HG02840 (cell line): ENCODE results near the gene PDE1A.
"Not testable (repeated sequence)": the region's sequence is repeated elsewhere in the genome, so short reads cannot be mapped to it uniquely, and the experiment has no call there.

Experiments
- ATAC-seq: cut with Tn5 transposase; IDR thresholded peaks from one replicate; pipeline ENCODE4 v1.9.1; 2021; ENCODE audit warnings: mild to moderate bottlenecking, moderate library complexity, moderate number of reproducible peaks; ENCODE audit not compliant: unreplicated experiment, low FRiP score

PDE1A gene

DNA sequence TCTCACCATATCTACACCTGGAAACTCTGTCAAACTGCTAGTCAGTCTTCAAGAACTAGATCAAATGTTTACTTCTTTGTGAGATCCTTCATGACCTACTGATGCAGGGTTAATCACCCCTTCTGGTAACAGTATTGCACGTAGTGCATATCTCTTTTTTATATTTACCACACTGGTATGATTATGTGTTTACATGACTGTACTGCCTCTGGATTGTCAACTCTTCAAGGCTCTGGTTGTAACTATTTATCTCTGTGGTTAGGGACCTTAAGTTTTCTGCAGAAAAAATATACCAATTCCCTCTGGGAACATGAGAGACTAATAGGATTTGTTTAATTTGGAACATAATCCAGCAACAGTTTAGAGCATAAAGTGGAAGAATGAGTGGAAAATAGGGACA, 135.5 kb downstream of the PDE1A start:
- no peak for ATAC-seq

- ATAC-seq: no peak
Observed at GRCh38 chr2:182283512-182283911, 143.3 kb downstream of the PDE1A start.

GRCh38 chr2:182281276-182281675, 145.6 kb downstream of the PDE1A start:
- ATAC-seq: no peak

GRCh38 chr2:182280118-182280517, 146.7 kb downstream of the PDE1A start:
- ATAC-seq: no peak

DNA sequence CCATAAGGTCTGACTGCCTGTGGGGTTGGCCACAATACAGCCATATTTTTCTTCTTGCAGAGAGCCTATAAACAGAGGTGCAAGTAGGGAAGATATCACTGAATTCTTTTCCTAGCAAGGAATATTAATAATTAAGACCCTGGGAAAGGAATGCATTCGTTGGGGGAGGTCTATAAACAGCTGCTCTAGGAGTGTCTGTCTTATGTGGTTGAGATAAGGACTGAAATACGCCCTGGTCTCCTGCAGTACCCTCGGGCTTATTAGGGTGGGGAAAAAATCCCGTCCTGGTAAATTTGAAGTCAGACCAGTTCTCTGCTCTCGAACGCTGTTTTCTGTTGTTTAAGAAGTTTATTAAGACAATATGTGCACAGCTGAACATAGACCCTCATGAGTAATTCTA, 150.2 kb downstream of the PDE1A start:
- not testable (repeated sequence) for ATAC-seq

GRCh38 chr2:182267971-182268370, 158.9 kb downstream of the PDE1A start:
- no peak for ATAC-seq

DNA sequence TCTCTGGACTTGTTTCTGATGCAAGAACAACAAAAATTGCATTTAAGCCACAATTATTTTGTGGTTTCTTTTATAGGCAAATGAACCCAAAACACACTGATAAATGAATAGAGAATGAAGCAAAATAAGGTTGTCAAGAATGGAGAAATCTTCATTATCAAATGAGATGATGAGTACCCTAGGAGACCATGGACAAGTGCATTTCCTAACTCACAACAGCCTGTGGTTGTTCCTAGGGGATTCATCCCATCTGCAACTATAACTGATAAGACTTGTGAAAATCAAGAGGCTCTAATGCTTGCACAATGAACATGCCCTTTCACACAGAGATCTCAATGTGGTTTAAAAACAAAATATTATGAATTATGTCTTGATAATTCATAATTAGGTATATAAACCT, 159.9 kb downstream of the PDE1A start:
- ATAC-seq: no peak

DNA sequence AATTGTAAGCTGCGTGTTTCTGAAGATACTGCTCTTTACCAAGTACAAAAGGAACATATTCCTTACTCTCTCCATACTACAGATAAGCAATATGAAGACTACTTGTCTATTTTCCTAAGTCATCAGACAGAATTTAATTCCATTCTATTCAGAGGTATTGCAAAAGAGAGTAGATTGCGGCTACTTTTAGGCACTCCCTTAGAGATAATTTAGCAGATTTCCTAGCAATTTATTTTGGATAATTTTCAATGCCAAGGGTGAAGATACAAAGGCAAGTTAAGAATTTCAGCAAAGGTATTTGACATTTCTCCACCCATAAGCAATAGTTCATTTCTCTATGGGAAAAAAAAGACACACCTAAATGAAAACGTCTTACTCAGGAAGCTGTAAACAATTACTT, 161.1 kb downstream of the PDE1A start:
- no peak for ATAC-seq

DNA sequence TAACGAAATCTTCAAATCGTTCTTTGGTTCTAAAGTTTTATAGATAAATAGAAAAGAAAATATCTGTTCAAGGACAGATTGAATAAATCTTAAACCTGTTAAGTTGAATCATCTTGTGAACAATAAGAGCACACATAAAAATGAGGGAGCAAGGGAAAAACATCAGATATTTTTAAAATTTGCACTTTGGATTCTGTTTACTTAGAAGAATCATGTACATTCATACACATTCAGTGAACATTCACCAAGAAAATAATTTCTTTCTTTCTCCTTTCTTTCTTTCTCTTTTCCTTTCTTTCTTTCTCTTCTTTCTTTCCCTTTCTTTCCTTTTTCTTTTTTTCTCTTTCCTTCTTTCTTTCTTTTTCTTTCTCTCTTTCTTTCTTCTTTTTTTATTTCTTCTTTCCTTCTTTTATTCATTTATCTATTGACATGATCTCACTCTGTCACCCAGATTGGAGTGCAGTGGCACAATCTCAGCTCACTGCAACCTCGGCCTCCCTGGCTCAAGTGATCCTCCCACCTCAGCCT, 164.9 kb downstream of the PDE1A start:
- no peak for ATAC-seq

DNA sequence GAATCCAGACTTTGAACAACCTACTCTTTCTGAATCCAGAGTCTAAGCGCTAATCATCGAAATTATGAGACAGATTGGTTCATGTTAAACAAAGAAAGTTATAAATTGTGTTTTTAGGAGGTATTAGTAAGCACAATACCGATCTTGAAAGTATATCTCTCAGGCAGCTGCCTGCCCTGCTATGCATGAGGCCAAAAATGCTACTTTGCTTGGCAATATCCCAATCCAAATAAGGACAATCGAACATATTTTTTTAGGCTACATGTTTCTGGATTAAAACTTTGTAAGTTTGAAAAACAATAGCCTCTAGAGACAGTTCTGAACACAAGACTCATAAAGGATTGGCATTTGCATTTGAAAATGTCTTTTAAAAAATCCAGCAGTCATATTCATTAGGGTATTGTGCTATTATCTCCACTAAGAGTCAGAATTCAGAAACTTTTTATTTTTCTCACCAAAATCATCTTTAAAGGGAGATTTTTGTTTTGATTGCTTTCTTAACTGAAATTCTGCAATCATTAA, 167.1 kb downstream of the PDE1A start:
- ATAC-seq: no peak

DNA sequence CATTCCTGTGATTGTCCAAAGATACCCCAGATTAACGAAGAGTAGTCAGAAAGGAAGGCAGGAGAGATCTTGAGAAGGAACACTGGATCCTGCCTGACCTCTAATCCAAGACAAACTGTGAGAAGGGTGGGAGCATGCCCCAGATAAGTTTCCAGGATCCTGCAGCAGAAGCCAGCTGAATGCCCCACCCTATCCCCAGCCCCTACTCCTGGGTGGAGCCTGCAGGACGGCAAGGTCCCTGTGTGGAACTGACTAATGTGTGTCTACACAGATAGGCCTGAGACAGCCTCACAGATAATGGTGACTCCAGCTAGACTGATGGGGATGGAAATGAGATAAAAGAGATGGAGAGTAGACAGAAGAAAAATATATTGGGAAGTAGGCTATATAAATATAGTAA, 174.3 kb downstream of the PDE1A start:
- no peak for ATAC-seq

DNA sequence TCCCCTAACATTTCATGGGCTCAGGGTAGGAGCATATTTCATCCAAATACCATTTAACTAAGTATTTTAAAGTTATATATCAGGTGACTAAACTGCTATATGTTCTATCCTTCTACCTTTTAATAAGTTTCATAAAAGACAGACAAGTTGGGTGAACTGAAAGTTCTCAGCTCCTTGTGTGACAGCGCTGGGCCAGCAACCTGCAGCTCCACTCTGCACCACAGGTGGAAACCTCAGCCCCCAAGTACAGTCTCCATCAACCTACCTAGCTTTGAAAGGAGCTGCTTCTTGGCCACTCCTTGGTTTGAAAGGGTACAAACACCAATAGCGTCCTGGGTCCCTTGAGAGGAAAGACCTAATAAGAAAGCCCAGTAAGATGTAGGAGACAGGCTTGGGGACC, 177.9 kb downstream of the PDE1A start:
- ATAC-seq: no peak

DNA sequence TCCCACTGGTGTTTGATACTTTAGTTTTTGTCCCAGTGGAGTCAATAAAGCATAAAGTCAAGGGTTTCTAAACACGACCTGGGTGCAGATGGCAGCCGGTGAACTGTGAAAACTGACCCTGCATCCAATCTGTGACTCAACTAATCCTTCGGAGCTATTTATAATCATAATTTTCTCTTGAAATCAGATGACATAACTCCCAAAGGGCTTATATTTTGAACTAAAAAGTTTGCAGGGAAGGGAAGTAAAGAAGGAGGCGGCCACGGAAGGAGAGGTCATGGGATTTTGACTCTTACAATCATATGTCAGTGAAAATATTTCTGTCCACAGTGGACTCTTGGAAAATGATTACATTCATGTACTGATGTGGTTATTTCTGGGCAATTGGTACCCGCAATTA, 178.5 kb downstream of the PDE1A start:
- ATAC-seq: no peak

GRCh38 chr2:182247831-182248230, 179.0 kb downstream of the PDE1A start:
- no peak for ATAC-seq

GRCh38 chr2:182245963-182246362, 180.9 kb downstream of the PDE1A start:
- no peak for ATAC-seq

DNA sequence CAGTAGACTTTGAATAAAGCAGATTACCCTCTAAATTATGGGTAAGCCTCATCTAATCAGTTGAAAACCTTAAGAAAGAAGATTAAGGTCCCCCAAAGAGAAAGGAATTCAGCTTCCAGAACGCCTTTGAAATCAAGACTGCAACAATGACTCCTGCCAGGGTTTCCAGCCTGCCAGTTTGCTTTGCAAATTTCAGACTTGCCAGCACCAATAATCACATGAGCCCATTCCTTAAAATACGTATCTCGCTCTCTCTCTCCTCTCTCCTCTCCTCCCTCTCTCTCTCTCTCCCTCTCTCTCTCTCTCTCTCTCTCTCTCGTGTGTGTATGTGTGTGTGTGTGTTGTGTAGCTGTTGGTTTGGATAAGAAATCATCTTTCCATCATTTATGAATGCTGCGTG, 184.2 kb downstream of the PDE1A start:
- no peak for ATAC-seq

GRCh38 chr2:182241936-182242335, 184.9 kb downstream of the PDE1A start:
- ATAC-seq: no peak

- peak; percentile 100 for ATAC-seq
Observed at GRCh38 chr2:182240862-182241371, 185.9 kb downstream of the PDE1A start.

DNA sequence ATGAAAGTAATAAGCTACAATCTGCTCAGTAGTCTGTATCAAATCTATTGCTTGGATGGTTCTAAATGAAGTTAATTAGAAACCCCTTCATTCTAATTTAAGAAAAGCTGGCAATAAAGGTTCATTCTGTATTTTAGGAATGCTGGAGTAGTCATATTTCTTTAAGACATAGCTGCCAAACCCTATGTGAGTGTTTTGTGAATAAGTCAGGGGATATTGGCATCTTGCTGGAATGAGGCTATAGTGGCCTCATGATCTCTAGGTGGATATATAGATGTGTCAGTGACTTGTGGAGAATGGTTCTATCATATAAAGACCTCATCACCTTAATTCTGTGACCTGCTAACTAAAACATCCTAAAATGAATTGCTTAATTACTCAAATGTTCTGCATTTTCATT, 196.3 kb downstream of the PDE1A start:
- ATAC-seq: no peak

- ATAC-seq: no peak
Observed at GRCh38 chr2:182229297-182229696, 197.5 kb downstream of the PDE1A start.

DNA sequence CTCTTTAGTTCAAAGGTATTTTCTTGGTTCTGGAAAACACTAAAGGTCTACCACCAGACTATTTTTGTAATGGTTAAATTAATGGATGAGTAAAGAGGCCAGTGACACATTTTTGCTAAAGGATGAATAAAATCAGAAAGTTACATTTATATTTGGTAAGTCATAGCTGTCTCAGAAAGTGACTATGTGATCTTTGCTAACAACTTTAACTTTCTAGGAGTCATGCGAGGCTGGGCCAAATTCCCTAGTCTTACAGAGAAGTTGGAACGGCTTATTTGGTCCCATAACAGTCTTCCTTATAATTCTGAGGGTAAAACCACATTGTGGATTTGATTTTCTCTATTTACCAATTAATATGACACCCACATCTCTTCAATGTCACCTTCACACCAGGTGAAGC, 198.1 kb downstream of the PDE1A start:
- ATAC-seq: no peak

DNA sequence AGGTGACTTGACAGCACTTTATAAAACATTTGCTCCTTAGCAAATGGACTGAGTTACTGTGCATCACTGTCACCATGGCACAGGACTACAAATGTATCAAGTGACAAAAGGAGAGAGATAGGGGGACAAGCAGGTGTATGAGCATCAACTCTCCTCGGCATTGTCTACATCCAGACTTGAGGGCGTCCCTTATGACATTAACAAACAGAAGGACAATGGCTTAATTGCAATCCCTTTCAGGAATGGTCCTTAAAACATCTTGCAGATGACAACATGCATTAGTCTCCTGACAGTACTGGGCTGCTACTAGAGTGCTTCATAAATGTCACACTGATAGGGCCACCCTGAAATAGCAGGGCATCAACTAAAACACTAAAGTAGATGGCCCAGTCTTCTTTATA, 198.8 kb downstream of the PDE1A start:
- ATAC-seq: no peak

GRCh38 chr2:182226807-182227206, 200.0 kb downstream of the PDE1A start:
- ATAC-seq: no peak
